GM10248 (cell line): ENCODE measurements around the gene AHNAK.

ENCODE experiments used
- CTCF ChIA-PET: fragments of 300-600 bp; sonication (Branson Sonifier 250); formaldehyde crosslinking; extraction: SDS; loops from one replicate; lab custom pipeline; 2021; ENCODE audit warnings: antibody characterized with exemption; lab: Yijun Ruan, JAX
- POLR2A ChIA-PET: fragments of 350-650 bp; sonication (Branson Sonifier 250); formaldehyde crosslinking; extraction: SDS; loops from one replicate; lab custom pipeline; 2020; ENCODE audit warnings: antibody characterized with exemption; lab: Yijun Ruan, JAX
- DNase-seq: peaks from one replicate; pipeline ENCODE4 v3.0.0; 2012; ENCODE audit errors: extremely low spot score
- TF ChIP-seq, protein P1 (sequence below): IDR thresholded peaks from 2 replicates; pipeline ENCODE4 v1.5.1; 2012; ENCODE audit warnings: mild to moderate bottlenecking, low read depth; ENCODE audit errors: extremely low read depth, missing control alignments, control extremely low read depth

AHNAK gene

DNA sequence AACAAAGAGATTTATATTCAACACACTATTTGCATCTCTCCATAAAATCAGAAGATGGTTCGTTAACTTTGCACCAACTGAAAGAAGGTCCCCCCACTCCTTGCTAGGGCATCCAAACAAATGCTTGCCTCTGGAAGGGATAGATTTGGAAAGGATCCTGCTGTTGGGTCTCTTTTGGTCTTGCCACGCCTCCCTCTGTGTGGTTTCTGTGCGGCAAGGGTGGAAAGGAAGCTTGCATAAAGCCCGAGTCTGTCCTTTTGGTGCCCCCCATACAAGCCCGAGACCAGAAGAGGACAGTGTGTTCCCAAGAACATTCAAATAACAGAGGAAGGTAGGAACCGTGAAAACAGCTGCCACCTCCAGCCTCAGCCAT lies 112.7 kb downstream of the AHNAK start:
- POLR2A ChIA-PET: no interaction called here
- DNase-seq: no peak
- TF ChIP-seq, protein P1, sequence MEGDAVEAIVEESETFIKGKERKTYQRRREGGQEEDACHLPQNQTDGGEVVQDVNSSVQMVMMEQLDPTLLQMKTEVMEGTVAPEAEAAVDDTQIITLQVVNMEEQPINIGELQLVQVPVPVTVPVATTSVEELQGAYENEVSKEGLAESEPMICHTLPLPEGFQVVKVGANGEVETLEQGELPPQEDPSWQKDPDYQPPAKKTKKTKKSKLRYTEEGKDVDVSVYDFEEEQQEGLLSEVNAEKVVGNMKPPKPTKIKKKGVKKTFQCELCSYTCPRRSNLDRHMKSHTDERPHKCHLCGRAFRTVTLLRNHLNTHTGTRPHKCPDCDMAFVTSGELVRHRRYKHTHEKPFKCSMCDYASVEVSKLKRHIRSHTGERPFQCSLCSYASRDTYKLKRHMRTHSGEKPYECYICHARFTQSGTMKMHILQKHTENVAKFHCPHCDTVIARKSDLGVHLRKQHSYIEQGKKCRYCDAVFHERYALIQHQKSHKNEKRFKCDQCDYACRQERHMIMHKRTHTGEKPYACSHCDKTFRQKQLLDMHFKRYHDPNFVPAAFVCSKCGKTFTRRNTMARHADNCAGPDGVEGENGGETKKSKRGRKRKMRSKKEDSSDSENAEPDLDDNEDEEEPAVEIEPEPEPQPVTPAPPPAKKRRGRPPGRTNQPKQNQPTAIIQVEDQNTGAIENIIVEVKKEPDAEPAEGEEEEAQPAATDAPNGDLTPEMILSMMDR: no peak
- CTCF ChIA-PET: interaction anchor here (1.1 to 2.5 kb wide), 3 partner anchors 9 to 126 kb away, joined by 3 to 15 read pairs (median 3); no protein-coding TSS in a partner anchor

DNA sequence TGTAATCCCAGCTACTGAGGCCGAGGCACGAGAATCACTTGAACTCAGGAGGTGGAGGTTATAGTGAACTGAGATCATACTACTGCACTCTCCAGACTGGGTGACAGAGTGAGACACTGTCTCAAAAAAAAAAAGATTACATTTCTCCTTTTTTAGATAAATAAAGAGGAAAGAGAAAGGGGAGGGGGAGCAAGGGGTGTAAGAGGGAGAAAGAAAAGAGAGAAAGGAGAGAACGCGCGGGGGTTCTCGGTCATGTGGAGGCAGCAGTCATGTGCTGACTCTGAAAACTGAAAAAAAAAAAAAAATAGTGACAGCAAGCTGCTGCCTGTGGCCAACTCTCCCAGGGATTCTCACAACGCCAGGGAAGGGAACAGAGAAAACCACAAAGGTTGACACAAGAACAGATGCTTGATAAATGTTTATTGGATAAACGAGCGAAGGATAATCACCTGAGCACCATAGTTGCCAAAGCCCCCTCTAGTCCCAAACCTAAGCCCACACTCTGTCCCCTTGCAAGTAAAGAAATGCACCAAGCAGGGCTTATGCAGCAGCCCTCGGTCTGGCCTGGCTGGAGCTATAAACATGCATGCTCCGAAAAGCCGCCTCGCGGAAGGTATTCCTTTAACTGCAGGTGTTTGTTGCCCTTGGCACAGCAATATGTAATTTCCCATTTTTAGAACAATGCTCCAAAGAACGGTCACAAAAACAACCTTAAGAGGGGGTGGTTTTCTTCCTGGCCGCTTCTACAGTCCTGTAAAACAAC lies 113.3 kb downstream of the AHNAK start:
- TF ChIP-seq, protein P1: no peak
- DNase-seq: no peak
- POLR2A ChIA-PET: no interaction called here
- CTCF ChIA-PET: interaction anchor here (1.1 to 2.5 kb wide), 3 partner anchors 9 to 127 kb away, joined by 3 to 15 read pairs (median 3); no protein-coding TSS in a partner anchor

DNA sequence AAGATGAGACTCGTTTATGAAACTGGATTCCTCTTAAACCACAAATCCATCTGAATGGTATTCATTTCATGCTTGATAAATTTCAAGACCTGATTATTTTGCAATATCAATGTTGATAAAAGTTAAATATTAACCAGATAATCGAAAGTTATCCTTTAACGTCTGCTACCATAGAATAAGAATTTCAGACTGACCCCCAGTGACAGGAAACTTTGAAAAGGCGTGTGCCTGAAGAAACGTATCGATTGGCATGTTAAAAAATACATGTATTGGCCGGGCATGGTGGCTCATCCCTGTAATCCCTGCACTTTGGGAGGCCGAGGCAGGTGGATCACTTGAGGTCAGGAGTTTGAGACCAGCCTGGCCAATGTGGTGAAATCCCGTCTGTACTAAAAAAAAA lies 113.9 kb downstream of the AHNAK start:
- ChIA-PET POLR2A (no interaction called here), CTCF (interaction anchor here (2.5 kb wide), 1 partner anchor 8 kb away, joined by 15 read pairs; no protein-coding TSS in a partner anchor)
- TF ChIP-seq, protein P1: no peak
- no peak for DNase-seq

DNA sequence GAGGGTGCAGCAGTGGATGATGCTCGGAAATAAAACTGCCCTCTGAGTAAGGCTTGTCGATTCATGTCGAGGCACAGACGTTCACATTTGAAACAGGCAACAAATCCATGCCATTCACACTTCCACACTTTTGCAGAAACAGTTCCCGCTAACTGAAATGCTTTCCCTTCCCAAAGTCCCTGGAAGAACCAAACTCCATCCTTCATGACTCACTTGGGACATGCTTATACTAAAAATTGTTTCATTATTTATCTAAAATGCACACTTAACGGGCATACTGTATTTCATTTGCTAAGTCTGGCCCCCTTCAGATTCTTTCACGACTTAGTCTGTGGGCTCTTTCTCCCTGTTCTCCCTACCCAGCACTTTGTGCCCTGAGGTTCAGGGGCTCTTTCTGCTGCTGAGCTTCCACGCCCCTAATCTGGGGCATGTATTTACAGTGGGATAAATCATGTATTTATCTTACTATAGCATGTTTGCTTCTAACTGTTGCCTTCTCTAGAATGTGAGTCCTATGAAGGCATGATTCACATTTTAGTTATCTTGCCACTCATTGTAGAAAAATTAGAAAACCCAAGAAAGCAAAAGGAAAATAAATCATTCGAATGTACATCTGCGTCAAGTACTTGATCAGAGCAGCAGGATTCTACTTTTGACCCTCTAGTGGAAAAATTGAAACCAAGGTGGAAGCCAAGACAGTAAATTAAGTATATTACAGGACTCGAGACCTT lies 115.3 kb downstream of the AHNAK start:
- TF ChIP-seq, protein P1: no peak
- DNase-seq: no peak
- ChIA-PET POLR2A (no interaction called here), CTCF (no interaction called here)

DNA sequence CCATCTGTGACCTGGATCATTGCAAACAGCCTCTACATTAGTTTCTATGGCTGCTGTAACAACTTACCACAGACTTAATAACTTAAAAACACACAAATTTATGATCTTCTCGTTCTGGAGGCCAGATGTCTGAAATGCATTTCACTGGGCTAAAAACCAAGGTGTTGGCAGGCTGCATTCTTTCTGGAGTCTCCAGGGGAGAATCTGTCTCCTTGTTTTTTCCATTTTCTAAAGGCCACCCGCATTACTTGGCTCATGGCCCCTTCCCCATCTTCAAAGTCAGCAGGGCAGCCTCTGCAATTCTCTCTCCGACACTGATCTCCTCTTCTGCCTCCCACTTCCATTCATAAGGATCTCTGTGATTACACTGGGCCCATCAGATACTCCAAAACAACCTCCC lies 116.2 kb downstream of the AHNAK start:
- TF ChIP-seq, protein P1: no peak
- DNase-seq: no peak
- CTCF ChIA-PET: interaction anchor here (3.6 kb wide), 1 partner anchor 113 kb away, joined by 21 read pairs; no protein-coding TSS in a partner anchor
- POLR2A ChIA-PET: no interaction called here

DNA sequence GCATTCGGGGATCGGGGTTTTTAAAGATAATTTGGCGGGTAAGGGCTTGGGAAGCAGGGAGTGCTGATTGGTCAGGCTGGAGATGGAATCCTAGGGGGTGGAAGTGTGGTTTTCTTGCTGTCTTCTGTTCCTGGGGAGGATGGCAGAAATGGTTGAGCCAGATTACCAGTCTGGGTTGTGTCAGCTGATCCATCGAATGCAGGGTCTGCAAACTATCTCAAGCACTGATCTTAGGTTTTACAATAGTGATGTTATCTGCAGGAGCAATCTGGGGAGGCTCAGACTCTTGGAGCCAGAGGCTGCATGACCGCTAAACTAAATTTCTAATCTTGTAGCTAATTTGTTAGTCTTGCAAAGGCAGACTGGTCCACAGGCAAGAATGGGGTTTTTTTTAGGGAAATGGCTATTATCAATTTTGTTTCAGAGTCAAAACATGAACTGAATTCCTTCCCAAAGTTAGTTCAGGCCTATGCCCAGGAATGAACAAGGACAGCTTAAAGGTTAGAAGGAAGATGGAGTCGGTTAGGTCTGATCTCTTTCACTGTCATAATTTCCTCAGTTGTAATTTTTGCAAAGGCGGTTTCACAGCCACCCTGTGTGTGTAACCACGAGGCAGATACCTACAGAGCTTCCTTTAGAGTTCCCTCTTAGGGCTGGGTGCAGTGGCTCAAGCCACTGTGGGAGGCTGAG lies 117.6 kb downstream of the AHNAK start:
- TF ChIP-seq, protein P1: no peak
- ChIA-PET CTCF (interaction anchor here (1.0 to 3.6 kb wide), 4 partner anchors 34 to 266 kb away, joined by 3 to 21 read pairs (median 8); no protein-coding TSS in a partner anchor), POLR2A (no interaction called here)
- DNase-seq: no peak
